Measurements from ENCODE around the gene FAM210A. TPM values are rescaled to one million over a fixed set of nuclear protein-coding genes. Genes with fewer than 3 reads are reported as not detected.
"Not testable (repeated sequence)": the region's sequence is repeated elsewhere in the genome, so short reads cannot be mapped to it uniquely, and the experiment has no call there.

FAM210A gene
- total and polyA plus RNA-seq, 8 donors, result 11.1 to 18.2 (median 15.9) TPM

DNA sequence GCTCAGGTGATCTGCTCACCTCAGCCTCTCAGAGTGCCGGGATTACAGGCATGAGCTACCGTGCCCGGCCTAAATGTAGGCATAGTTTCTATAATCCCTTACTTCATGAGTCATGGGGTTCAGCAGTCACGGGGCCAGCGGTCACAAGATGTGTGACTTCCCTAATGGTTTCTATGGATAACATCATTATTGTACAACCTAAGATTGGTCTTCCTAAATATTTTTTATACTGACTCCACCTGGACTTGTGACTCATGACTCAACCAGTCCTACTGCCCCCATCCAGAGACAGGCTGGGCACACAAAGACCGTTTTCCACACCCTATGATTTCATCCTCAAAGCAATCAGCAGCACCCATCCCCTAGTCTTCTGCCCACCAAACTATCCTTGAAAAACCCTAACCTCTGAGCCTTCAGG, 15.9 kb downstream of the FAM210A start:
- Histone ChIP-seq H3K4me3 (no peak overlapping the region), H3K36me3 (no peaks in the 10 kb centered on the region), H3K4me1 (no peaks in the 10 kb centered on the region), H3K9me3 (peaks cover 0 to 4% of the 10 kb centered on the region in 2 donors), H3K27me3 (no peaks in the 10 kb centered on the region), H3K27ac (no peak overlapping the region)
- intact Hi-C loops (cut with DNase I), result no loop called here
- ATAC-seq (no peak), DNase-seq (no peak)
- TF ChIP-seq, protein P1, sequence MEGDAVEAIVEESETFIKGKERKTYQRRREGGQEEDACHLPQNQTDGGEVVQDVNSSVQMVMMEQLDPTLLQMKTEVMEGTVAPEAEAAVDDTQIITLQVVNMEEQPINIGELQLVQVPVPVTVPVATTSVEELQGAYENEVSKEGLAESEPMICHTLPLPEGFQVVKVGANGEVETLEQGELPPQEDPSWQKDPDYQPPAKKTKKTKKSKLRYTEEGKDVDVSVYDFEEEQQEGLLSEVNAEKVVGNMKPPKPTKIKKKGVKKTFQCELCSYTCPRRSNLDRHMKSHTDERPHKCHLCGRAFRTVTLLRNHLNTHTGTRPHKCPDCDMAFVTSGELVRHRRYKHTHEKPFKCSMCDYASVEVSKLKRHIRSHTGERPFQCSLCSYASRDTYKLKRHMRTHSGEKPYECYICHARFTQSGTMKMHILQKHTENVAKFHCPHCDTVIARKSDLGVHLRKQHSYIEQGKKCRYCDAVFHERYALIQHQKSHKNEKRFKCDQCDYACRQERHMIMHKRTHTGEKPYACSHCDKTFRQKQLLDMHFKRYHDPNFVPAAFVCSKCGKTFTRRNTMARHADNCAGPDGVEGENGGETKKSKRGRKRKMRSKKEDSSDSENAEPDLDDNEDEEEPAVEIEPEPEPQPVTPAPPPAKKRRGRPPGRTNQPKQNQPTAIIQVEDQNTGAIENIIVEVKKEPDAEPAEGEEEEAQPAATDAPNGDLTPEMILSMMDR (IDR thresholded peaks at IDR 0.05), result no peak

DNA sequence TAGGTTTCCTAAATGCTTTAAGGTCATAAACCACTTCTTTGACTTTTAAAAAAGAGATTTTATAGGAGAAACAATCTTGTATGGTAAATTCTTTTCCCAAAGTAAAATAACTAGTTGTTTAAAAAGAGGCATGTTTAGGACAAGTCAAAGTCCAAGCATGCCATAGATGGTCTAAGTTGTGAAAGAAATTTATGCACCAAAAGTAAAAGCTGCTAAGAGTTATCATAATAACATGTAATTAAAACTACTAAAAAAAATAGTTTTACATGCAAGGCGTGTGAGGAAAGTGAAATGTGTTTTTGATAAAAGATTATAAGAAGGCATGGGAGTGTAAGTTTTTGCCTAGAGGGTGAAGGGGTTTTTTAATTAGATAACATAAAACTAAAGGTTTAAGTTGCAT, 22.5 kb downstream of the FAM210A start:
- Histone ChIP-seq H3K27me3 (no peaks in the 10 kb centered on the region), H3K27ac (no peak overlapping the region), H3K4me3 (no peak overlapping the region), H3K9me3 (peaks cover 7 to 65% of the 10 kb centered on the region in 2 donors), H3K36me3 (no peaks in the 10 kb centered on the region), H3K4me1 (no peaks in the 10 kb centered on the region)
- no peak for ATAC-seq
- DNase-seq, result no peak
- intact Hi-C loops (cut with DNase I), result no loop called here
- TF ChIP-seq, protein P1 (IDR thresholded peaks at IDR 0.05), result no peak

DNA sequence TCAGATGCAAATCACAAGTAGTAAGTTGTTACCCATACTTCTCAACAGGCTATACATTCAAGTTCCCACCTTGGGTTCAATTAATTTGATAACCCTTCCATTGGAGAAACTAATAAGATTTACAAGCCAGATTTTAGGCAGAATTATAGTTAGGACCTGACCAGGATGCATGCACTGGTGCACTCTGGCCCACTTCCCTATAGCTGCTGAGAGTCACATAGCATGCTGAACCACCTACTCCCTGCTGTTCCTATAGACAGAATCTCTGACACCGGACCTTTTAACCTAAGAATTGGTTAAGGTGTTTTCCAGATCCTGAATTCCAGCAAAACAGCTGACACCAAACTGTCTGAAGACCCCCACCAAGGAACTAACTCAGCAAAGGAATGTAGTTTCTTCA, 26.2 kb downstream of the FAM210A start:
- ATAC-seq (no peak), DNase-seq (no peak)
- Histone ChIP-seq H3K9me3 (peaks cover 7 to 66% of the 10 kb centered on the region in 2 donors), H3K27me3 (no peaks in the 10 kb centered on the region), H3K36me3 (no peaks in the 10 kb centered on the region), H3K4me1 (no peaks in the 10 kb centered on the region), H3K27ac (no peak overlapping the region), H3K4me3 (no peak overlapping the region)
- intact Hi-C loops (cut with DNase I), result no loop called here
- TF ChIP-seq, protein P1 (IDR thresholded peaks at IDR 0.05), result no peak

DNA sequence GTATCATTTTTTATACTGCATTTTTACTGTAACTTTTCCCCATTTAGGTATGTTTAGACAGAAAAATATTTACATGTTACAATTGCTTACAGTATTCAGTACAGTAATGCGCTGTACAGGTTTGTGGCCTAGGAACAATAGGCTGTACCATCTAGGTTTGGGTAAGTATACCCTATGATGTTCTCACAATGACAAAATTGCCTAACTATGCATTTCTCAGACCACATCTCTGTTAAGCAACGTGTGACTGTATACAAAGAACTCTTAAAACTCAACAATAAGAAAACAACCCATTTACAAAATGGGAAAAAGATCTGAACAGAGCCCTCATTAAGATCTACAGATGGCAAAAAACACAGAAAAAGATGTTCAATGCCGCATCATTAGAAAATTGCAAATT, 29.4 kb downstream of the FAM210A start:
- Histone ChIP-seq H3K36me3 (no peaks in the 10 kb centered on the region), H3K4me3 (no peak overlapping the region), H3K27me3 (no peaks in the 10 kb centered on the region), H3K4me1 (no peaks in the 10 kb centered on the region), H3K27ac (no peak overlapping the region), H3K9me3 (peaks cover 0 to 40% of the 10 kb centered on the region in 2 donors)
- intact Hi-C loops (cut with DNase I), result no loop called here
- ATAC-seq, result no peak
- DNase-seq, result no peak
- TF ChIP-seq, protein P1 (IDR thresholded peaks at IDR 0.05), result no peak

DNA sequence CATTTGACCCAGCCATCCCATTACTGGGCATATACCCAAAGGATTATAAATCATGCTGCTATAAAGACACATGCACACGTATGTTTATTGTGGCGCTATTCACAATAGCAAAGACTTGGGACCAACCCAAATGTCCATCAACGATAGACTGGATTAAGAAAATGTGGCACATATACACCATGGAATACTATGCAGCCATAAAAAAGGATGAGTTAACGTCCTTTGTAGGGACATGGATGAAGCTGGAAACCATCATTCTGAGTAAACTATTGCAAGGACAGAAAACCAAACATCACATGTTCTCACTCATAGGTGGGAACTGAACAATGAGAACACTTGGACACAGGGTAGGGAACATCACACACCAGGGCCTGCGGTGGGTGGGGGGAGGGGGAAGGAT, 31.0 kb downstream of the FAM210A start:
- ATAC-seq; H3K27me3 ChIP-seq; H3K36me3 ChIP-seq; H3K27ac ChIP-seq; H3K4me3 ChIP-seq; DNase-seq; intact Hi-C loops (cut with DNase I); H3K4me1 ChIP-seq: not testable (repeated sequence)
- H3K9me3 ChIP-seq, result peaks cover 0 to 25% of the 10 kb centered on the region in 2 donors

DNA sequence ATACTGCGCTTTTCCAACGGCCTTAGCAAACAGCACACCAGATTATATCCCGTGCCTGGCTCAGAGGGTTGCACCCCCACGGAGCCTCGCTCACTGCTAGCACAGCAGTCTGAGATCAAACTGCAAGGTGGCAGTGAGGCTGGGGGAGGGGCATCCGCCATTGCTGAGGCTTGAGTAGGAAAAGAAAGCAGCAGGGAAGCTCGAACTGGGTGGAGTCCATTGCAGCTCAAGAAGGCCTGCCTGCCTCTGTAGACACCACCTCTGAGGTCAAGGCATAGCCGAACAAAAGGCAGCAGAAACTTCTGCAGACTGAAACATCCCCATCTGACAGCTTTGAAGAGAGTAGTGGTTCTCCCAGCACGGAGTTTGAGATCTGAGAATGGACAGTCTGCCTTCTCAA, 36.3 kb downstream of the FAM210A start:
- H3K36me3 ChIP-seq; intact Hi-C loops (cut with DNase I): not testable (repeated sequence)
- peak in 1 of 4 donors; percentile 41 for DNase-seq

More for the DNA sequence above, 36.3 kb downstream of the FAM210A start:
- ATAC-seq, H3K27ac ChIP-seq, H3K4me3 ChIP-seq, H3K9me3 ChIP-seq, H3K27me3 ChIP-seq, H3K4me1 ChIP-seq: not testable (repeated sequence)

All from left lung (tissue), 10 donors.